Dermis blood vessel endothelial cell (primary cell): ENCODE results near the gene C6orf47. TPM values are rescaled to one million over a fixed set of nuclear protein-coding genes. Genes with fewer than 3 reads are reported as not detected.
A peak's percentile ranks its signal among the peaks of the same experiment; 100 is the strongest.

Source experiments
- DNase-seq: peaks from one replicate; pipeline ENCODE4 v3.0.0; 2010
- total RNA-seq: library from RNA; depleted of rRNA; stranded (reverse); fragments of >200 nt; gene quantifications from 2 replicates; pipeline ENCODE4 v1.2.3, GENCODE V29; 2014

The C6orf47 gene
- total RNA-seq, 1 donor from 2014 or later: 28.6 TPM

GRCh38 chr6:31634131-31634530 lies 26.4 kb downstream of the C6orf47 start:
- no peak for DNase-seq

- DNase-seq: no peak
These were observed 27.1 kb downstream of the C6orf47 start for GRCh38 chr6:31633447-31633846.

GRCh38 chr6:31632279-31632946 lies 28.2 kb downstream of the C6orf47 start:
- DNase-seq: no peak

- no peak for DNase-seq
These were observed 28.8 kb downstream of the C6orf47 start for GRCh38 chr6:31631681-31632278.

GRCh38 chr6:31631209-31631608 lies 29.4 kb downstream of the C6orf47 start:
- DNase-seq: no peak

GRCh38 chr6:31630177-31630934 lies 30.2 kb downstream of the C6orf47 start:
- DNase-seq: no peak

GRCh38 chr6:31629014-31629413 lies 31.6 kb downstream of the C6orf47 start:
- no peak for DNase-seq

- no peak for DNase-seq
These were observed 32.8 kb downstream of the C6orf47 start for GRCh38 chr6:31627690-31628287.

- DNase-seq: no peak
These were observed 33.6 kb downstream of the C6orf47 start for GRCh38 chr6:31626952-31627351.

GRCh38 chr6:31624070-31624469 lies 36.5 kb downstream of the C6orf47 start:
- no peak for DNase-seq

- no peak for DNase-seq
These were observed 37.9 kb downstream of the C6orf47 start for GRCh38 chr6:31622684-31623091.

- DNase-seq: no peak
These were observed 38.6 kb downstream of the C6orf47 start for GRCh38 chr6:31621991-31622390.

- DNase-seq: peak; percentile 22
These were observed 39.1 kb downstream of the C6orf47 start for GRCh38 chr6:31621320-31621939.

GRCh38 chr6:31620586-31621319 lies 39.8 kb downstream of the C6orf47 start, which contains the start of gene PRRC2A:
TSS of gene PRRC2A (plus strand) at chr6:31620715. CDS start at chr6:31622790, 2,075 bp downstream.
- DNase-seq: peak; percentile 77

GRCh38 chr6:31619805-31620585 lies 40.6 kb downstream of the C6orf47 start:
- DNase-seq: peak; percentile 99

GRCh38 chr6:31617010-31617409 lies 43.6 kb downstream of the C6orf47 start:
- DNase-seq: no peak

GRCh38 chr6:31615748-31616147 lies 44.8 kb downstream of the C6orf47 start:
- no peak for DNase-seq

- DNase-seq: no peak
These were observed 45.6 kb downstream of the C6orf47 start, which contains the start of gene AIF1 for GRCh38 chr6:31614684-31615578. TSS of gene AIF1 (plus strand) at chr6:31615234. CDS start at chr6:31615330, 96 bp downstream.

GRCh38 chr6:31614075-31614619 lies 46.4 kb downstream of the C6orf47 start:
- DNase-seq: no peak

GRCh38 chr6:31610968-31611367 lies 49.6 kb downstream of the C6orf47 start:
- DNase-seq: no peak
